ENCODE measurements around the gene CLEC2D. TPM values are rescaled to one million over a fixed set of nuclear protein-coding genes. Genes with fewer than 3 reads are reported as not detected.
A peak's percentile ranks its signal among the peaks of the same experiment; 100 is the strongest.

CLEC2D gene
- total RNA-seq, 2 donors from 2014 or later: 3.3 to 6.8 TPM

DNA sequence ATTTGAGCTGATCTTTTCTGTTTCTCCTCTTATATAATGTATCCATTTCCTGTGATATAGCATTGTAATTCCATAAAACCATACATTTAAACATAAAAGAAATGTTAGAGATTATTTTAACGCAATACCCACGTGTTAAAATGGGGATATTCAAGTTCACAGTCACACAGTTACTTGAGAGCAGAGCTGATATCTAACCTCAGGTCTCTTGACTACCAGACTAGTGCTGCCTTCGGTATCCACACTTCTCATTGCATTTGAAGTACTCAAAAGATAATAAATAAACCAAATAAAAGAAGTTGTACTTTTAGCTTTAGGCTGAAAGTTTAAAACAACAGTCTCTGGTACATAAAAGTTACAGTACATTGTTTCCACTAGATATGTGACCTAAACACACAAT, 60.5 kb downstream of the CLEC2D start:
- TF ChIP-seq, protein P1, sequence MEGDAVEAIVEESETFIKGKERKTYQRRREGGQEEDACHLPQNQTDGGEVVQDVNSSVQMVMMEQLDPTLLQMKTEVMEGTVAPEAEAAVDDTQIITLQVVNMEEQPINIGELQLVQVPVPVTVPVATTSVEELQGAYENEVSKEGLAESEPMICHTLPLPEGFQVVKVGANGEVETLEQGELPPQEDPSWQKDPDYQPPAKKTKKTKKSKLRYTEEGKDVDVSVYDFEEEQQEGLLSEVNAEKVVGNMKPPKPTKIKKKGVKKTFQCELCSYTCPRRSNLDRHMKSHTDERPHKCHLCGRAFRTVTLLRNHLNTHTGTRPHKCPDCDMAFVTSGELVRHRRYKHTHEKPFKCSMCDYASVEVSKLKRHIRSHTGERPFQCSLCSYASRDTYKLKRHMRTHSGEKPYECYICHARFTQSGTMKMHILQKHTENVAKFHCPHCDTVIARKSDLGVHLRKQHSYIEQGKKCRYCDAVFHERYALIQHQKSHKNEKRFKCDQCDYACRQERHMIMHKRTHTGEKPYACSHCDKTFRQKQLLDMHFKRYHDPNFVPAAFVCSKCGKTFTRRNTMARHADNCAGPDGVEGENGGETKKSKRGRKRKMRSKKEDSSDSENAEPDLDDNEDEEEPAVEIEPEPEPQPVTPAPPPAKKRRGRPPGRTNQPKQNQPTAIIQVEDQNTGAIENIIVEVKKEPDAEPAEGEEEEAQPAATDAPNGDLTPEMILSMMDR (IDR thresholded peaks at IDR 0.05): no peak
- Histone ChIP-seq H3K4me1 (no peaks in the 10 kb centered on the region), H3K4me3 (no peak overlapping the region), H3K9ac (ENCODE audit: low read depth in 2 of 2, low read length in 2 of 2) (no peak overlapping the region), H3K9me3 (no peaks in the 10 kb centered on the region), H3K27ac (no peak overlapping the region), H3K36me3 (no peaks in the 10 kb centered on the region), H3K27me3 (no peaks in the 10 kb centered on the region)
- intact Hi-C loops (cut with DNase I): no loop called here
- DNase-seq: no peak

GRCh38 chr12:9730591-9730990, 61.1 kb downstream of the CLEC2D start:
- intact Hi-C loops (cut with DNase I): no loop called here
- Histone ChIP-seq H3K9ac (ENCODE audit: low read depth in 2 of 2, low read length in 2 of 2) (no peak overlapping the region), H3K9me3 (no peaks in the 10 kb centered on the region), H3K36me3 (no peaks in the 10 kb centered on the region), H3K27me3 (no peaks in the 10 kb centered on the region), H3K4me1 (no peaks in the 10 kb centered on the region), H3K27ac (no peak overlapping the region), H3K4me3 (no peak overlapping the region)
- DNase-seq: no peak
- TF ChIP-seq, protein P1 (IDR thresholded peaks at IDR 0.05): no peak

DNA sequence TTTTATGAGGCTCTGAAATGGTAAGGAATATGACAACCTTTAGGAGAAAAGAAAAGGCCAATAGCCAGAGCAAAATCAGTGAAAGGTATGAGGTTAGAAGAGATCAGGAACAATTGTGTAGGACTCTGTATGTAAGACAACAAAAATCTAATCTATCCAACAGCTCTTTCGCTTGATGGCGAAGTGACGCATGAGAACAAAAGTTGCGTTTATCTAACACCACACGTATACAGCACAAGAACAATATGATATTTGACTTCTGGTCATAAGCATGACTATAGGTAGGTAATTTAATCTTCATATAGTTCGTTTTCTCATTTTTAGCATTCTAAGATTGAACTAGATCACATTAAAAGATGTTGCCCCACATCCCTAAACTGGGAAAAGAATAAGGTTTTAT, 61.9 kb downstream of the CLEC2D start:
- intact Hi-C loops (cut with DNase I): no loop called here
- Histone ChIP-seq H3K9me3 (no peaks in the 10 kb centered on the region), H3K27ac (peak overlapping the region; percentile 16)

GRCh38 chr12:9731797-9732196, 62.3 kb downstream of the CLEC2D start:
- Histone ChIP-seq H3K9ac (ENCODE audit: low read depth in 2 of 2, low read length in 2 of 2) (no peak overlapping the region), H3K4me3 (no peak overlapping the region), H3K27ac (peak overlapping the region; percentile 16), H3K4me1 (peaks cover 2% of the 10 kb centered on the region), H3K9me3 (no peaks in the 10 kb centered on the region), H3K36me3 (no peaks in the 10 kb centered on the region), H3K27me3 (no peaks in the 10 kb centered on the region)
- intact Hi-C loops (cut with DNase I): no loop called here
- DNase-seq: no peak
- TF ChIP-seq, protein P1 (IDR thresholded peaks at IDR 0.05): no peak

More for the DNA sequence above, 61.9 kb downstream of the CLEC2D start:
- DNase-seq: no peak
- no peaks in the 10 kb centered on the region for H3K27me3 ChIP-seq
- H3K4me1 ChIP-seq: no peaks in the 10 kb centered on the region
- H3K36me3 ChIP-seq: no peaks in the 10 kb centered on the region
- H3K4me3 ChIP-seq: no peak overlapping the region
- no peak overlapping the region for H3K9ac ChIP-seq (ENCODE audit: low read depth in 2 of 2, low read length in 2 of 2)
- TF ChIP-seq, protein P1 (IDR thresholded peaks at IDR 0.05): no peak

DNA sequence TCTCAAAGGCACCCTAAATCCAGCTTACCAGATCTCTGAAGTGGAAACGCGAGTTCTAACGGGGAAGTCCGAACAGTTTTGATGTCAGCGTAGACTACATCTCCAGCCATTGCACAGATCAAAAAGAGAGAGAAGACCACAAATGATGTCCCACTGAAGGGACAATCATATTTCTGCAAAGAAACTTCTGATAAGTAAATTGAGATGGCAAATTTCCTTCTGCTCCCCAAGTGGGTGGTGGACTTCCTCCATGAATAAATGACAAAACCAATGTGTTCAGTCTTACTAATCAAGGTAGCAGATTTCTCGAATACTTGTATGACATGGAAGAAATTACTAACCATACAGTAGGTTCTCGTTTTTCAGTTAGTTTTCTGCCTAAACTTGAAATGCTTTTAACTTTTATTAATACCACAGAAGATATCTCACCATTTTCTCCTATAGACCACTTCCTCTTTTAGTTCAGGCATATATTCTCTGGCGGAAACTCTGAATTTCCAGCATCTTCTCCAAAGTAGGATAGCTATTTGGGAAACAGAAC, 63.5 kb downstream of the CLEC2D start, which contains the start of gene CLECL1:
CLECL1 (minus strand) TSS at position 177 of the 541 bp plus-strand sequence.
- DNase-seq: no peak
- Histone ChIP-seq H3K27me3 (no peaks in the 10 kb centered on the region), H3K4me1 (peaks cover 3% of the 10 kb centered on the region), H3K36me3 (no peaks in the 10 kb centered on the region), H3K9me3 (no peaks in the 10 kb centered on the region), H3K27ac (peak within 1 kb of the TSS; percentile 16), H3K4me3 (no peak within 1 kb of the TSS), H3K9ac (ENCODE audit: low read depth in 2 of 2, low read length in 2 of 2) (no peak within 1 kb of the TSS)
- TF ChIP-seq, protein P1 (IDR thresholded peaks at IDR 0.05): no peak
- intact Hi-C loops (cut with DNase I): no loop called here
